ENCODE data around the gene RAPGEF4. TPM values are rescaled to one million over a fixed set of nuclear protein-coding genes. Genes with fewer than 3 reads are reported as not detected.

RAPGEF4 gene
- total RNA-seq, 1 donor from 2014 or later: 0.57 TPM

GRCh38 chr2:172953970-172954852, 218.6 kb downstream of the RAPGEF4 start:
- H3K27me3 Mint-ChIP-seq (ENCODE audit: low read depth): no peaks in the 10 kb centered on the region
- no peak overlapping the region for H3K4me3 Mint-ChIP-seq (ENCODE audit: unreplicated experiment)
- H3K27ac Mint-ChIP-seq (ENCODE audit: unreplicated experiment): peak overlapping the region; percentile 96
- DNase-seq (ENCODE audit: low spot score): no peak
- no peaks in the 10 kb centered on the region for H3K36me3 Mint-ChIP-seq (ENCODE audit: low read depth)
- H3K9me3 Mint-ChIP-seq (ENCODE audit: low read depth): no peaks in the 10 kb centered on the region
- peaks cover 32% of the 10 kb centered on the region for H3K4me1 Mint-ChIP-seq (ENCODE audit: low read depth)
- no peak for TF ChIP-seq CTCF (IDR thresholded peaks at IDR 0.05)

GRCh38 chr2:172955587-172955986, 219.9 kb downstream of the RAPGEF4 start:
- Mint-ChIP-seq H3K36me3 (ENCODE audit: low read depth) (no peaks in the 10 kb centered on the region), H3K4me3 (ENCODE audit: unreplicated experiment) (no peak overlapping the region), H3K27me3 (ENCODE audit: low read depth) (no peaks in the 10 kb centered on the region), H3K27ac (ENCODE audit: unreplicated experiment) (no peak overlapping the region), H3K4me1 (ENCODE audit: low read depth) (peaks cover 30% of the 10 kb centered on the region), H3K9me3 (ENCODE audit: low read depth) (no peaks in the 10 kb centered on the region)
- no peak for TF ChIP-seq CTCF (IDR thresholded peaks at IDR 0.05)
- no peak for DNase-seq (ENCODE audit: low spot score)

GRCh38 chr2:172957734-172958133, 222.1 kb downstream of the RAPGEF4 start:
- peaks cover 30% of the 10 kb centered on the region for H3K4me1 Mint-ChIP-seq (ENCODE audit: low read depth)
- H3K27ac Mint-ChIP-seq (ENCODE audit: unreplicated experiment): no peak overlapping the region
- no peak for DNase-seq (ENCODE audit: low spot score)
- no peaks in the 10 kb centered on the region for H3K9me3 Mint-ChIP-seq (ENCODE audit: low read depth)
- no peak overlapping the region for H3K4me3 Mint-ChIP-seq (ENCODE audit: unreplicated experiment)
- no peaks in the 10 kb centered on the region for H3K27me3 Mint-ChIP-seq (ENCODE audit: low read depth)
- no peak for TF ChIP-seq CTCF (IDR thresholded peaks at IDR 0.05)
- H3K36me3 Mint-ChIP-seq (ENCODE audit: low read depth): no peaks in the 10 kb centered on the region

- H3K27me3 Mint-ChIP-seq (ENCODE audit: low read depth): no peaks in the 10 kb centered on the region
- H3K4me1 Mint-ChIP-seq (ENCODE audit: low read depth): peaks cover 29% of the 10 kb centered on the region
- no peak overlapping the region for H3K27ac Mint-ChIP-seq (ENCODE audit: unreplicated experiment)
- no peaks in the 10 kb centered on the region for H3K9me3 Mint-ChIP-seq (ENCODE audit: low read depth)
- no peaks in the 10 kb centered on the region for H3K36me3 Mint-ChIP-seq (ENCODE audit: low read depth)
- DNase-seq (ENCODE audit: low spot score): no peak
- no peak for TF ChIP-seq CTCF (IDR thresholded peaks at IDR 0.05)
- no peak overlapping the region for H3K4me3 Mint-ChIP-seq (ENCODE audit: unreplicated experiment)
Observed at GRCh38 chr2:172962082-172962481, 226.4 kb downstream of the RAPGEF4 start.

- TF ChIP-seq CTCF (IDR thresholded peaks at IDR 0.05): no peak
- Mint-ChIP-seq H3K9me3 (ENCODE audit: low read depth) (no peaks in the 10 kb centered on the region), H3K4me3 (ENCODE audit: unreplicated experiment) (no peak overlapping the region), H3K27me3 (ENCODE audit: low read depth) (no peaks in the 10 kb centered on the region), H3K36me3 (ENCODE audit: low read depth) (no peaks in the 10 kb centered on the region), H3K27ac (ENCODE audit: unreplicated experiment) (peak overlapping the region; percentile 28), H3K4me1 (ENCODE audit: low read depth) (peaks cover 36% of the 10 kb centered on the region)
- DNase-seq (ENCODE audit: low spot score): no peak
Observed at GRCh38 chr2:172962824-172963223, 227.2 kb downstream of the RAPGEF4 start.
